HCT116 (cell line): ENCODE data around the gene GALNS. TPM values are rescaled to one million over a fixed set of nuclear protein-coding genes. Genes with fewer than 3 reads are reported as not detected.

Source experiments
- ATAC-seq: fragments of 200-7000 bp; cut with Tn5 transposase; 2 replicates; pipeline ENCODE4 v1.9.1; 2020; ENCODE audit warnings: mild to moderate bottlenecking, moderate library complexity
- BruUV-seq: library from RNA; stranded (reverse); fragments of 400-500 nt; replicated peaks from 2 replicates; lab custom pipeline; 2021; lab: Mats Ljungman, UMichigan
- CTCF ChIA-PET: fragments of 300-600 bp; sonication (Branson Sonifier 250); formaldehyde crosslinking; loops from one replicate; lab custom pipeline; 2021; ENCODE audit warnings: antibody characterized with exemption; lab: Charles Lee
- POLR2A ChIA-PET: fragments of 300-600, 350-600 bp; sonication (Branson Sonifier 250); formaldehyde crosslinking; loops from one replicate; lab custom pipeline; 2021; ENCODE audit warnings: antibody characterized with exemption; lab: Charles Lee
- RAD21 ChIA-PET, 2 experiments: fragments of 300-600 bp; sonication (Branson Sonifier 250); formaldehyde crosslinking; loops; one replicate each; lab custom pipeline; 2023; ENCODE audit warnings: low total read pairs in 2 of 2; ENCODE audit not compliant: uncharacterized antibody in 2 of 2, unreplicated experiment in 2 of 2, low non-redundant PET in 1 of 2; lab: Charles Lee
- DNase-seq: peaks from one replicate; pipeline ENCODE4 v3.0.0-alpha.2; 2010; ENCODE audit warnings: low read depth, low spot score
- H2AFZ ChIP-seq: fragments of 200-600 bp; shearing (Covaris generic), sonication (generic); 2 replicates; pipeline ENCODE4 v1.6.1; 2017; ENCODE audit warnings: low read depth, mixed run types, mixed read lengths, antibody characterized with exemption, low read length; ENCODE audit not compliant: poor library complexity, severe bottlenecking
- H3K27ac ChIP-seq: 2 replicates; pipeline ENCODE4 v1.5.1; 2012; ENCODE audit warnings: low read depth, low read length
- H3K27me3 ChIP-seq: fragments of 200-600 bp; sonication (generic); 2 replicates; pipeline ENCODE4 v1.6.1; 2016; ENCODE audit warnings: mixed run types, low read length, mixed read lengths; ENCODE audit not compliant: insufficient read depth
- H3K36me3 ChIP-seq, 2 experiments: fragments of 200-500 bp in 1 of 2; fragments of 200-600 bp in 1 of 2; sonication (Bioruptor generic) in 1 of 2; sonication (generic) in 1 of 2; 2 replicates each; pipeline versions ENCODE4 v1.5.1 to v1.6.1; 2014 to 2016; ENCODE audit warnings: low read length in 2 of 2, inconsistent platforms in 1 of 2, mixed read lengths in 1 of 2, mixed run types in 1 of 2; ENCODE audit not compliant: insufficient read depth in 2 of 2, control insufficient read depth in 1 of 2
- H3K4me1 ChIP-seq, 2 experiments: fragments of 200-600 bp in 1 of 2; sonication (generic) in 1 of 2; 2 replicates each; pipeline versions ENCODE4 v1.5.1 to v1.6.1; 2012 to 2017; ENCODE audit warnings: low read length in 2 of 2, inconsistent platforms in 1 of 2, mild to moderate bottlenecking in 1 of 2, mixed read lengths in 1 of 2, mixed run types in 1 of 2, moderate library complexity in 1 of 2; ENCODE audit not compliant: insufficient read depth in 2 of 2, control insufficient read depth in 1 of 2
- H3K4me2 ChIP-seq: fragments of 200-600 bp; sonication (generic); 2 replicates; pipeline ENCODE4 v1.6.1; 2017; ENCODE audit warnings: mixed run types, low read length, mixed read lengths
- H3K4me3 ChIP-seq, 2 experiments: fragments of 200-600 bp in 1 of 2; sonication (generic) in 1 of 2; replicated peaks in 1 of 2; 2 replicates each; pipeline ENCODE4 v1.5.1; 2011 to 2016; ENCODE audit warnings: low read length in 2 of 2, control low read depth in 1 of 2, low read depth in 1 of 2, mild to moderate bottlenecking in 1 of 2, mixed read lengths in 1 of 2, mixed run types in 1 of 2
- H3K79me2 ChIP-seq: fragments of 200-600 bp; sonication (generic); 2 replicates; pipeline ENCODE4 v1.6.1; 2017; ENCODE audit warnings: mild to moderate bottlenecking, mixed run types, low read length, moderate library complexity, mixed read lengths; ENCODE audit not compliant: insufficient read depth
- H3K9ac ChIP-seq: fragments of 200-600 bp; sonication (generic); 2 replicates; pipeline ENCODE4 v1.6.1; 2016; ENCODE audit warnings: low read length, mixed read lengths
- H3K9me2 ChIP-seq: fragments of 200-600 bp; sonication (generic), shearing (Covaris generic); 2 replicates; pipeline ENCODE4 v1.6.1; 2017; ENCODE audit warnings: mixed run types, mild to moderate bottlenecking, moderate library complexity; ENCODE audit not compliant: insufficient read depth
- H3K9me3 ChIP-seq, 2 experiments: fragments of 200-500 bp in 1 of 2; fragments of 200-600 bp in 1 of 2; sonication (Bioruptor generic) in 1 of 2; sonication (generic) in 1 of 2; 2 replicates each; pipeline ENCODE4 v1.6.1; 2014 to 2017; ENCODE audit warnings: low read length in 2 of 2, mixed read lengths in 2 of 2, inconsistent platforms in 1 of 2, low read depth in 1 of 2, mild to moderate bottlenecking in 1 of 2, mixed run types in 1 of 2, moderate library complexity in 1 of 2; ENCODE audit not compliant: control insufficient read depth in 1 of 2, insufficient read depth in 1 of 2
- H4K20me1 ChIP-seq: fragments of 200-600 bp; sonication (generic), shearing (Covaris generic); 2 replicates; pipeline ENCODE4 v1.6.1; 2017; ENCODE audit warnings: mixed run types, mild to moderate bottlenecking, moderate library complexity; ENCODE audit not compliant: insufficient read depth
- ATF3 ChIP-seq: IDR thresholded peaks from 2 replicates; pipeline ENCODE4 v1.6.1; 2012
- CBX3 ChIP-seq: IDR thresholded peaks from 2 replicates; pipeline ENCODE4 v1.6.1; 2012; ENCODE audit warnings: low read depth
- EZH2phosphoT487 ChIP-seq: fragments of 200-600 bp; IDR thresholded peaks from 2 replicates; pipeline ENCODE4 v1.6.1; 2018; ENCODE audit warnings: antibody characterized with exemption, borderline replicate concordance
- SIN3A ChIP-seq: IDR thresholded peaks from 2 replicates; pipeline ENCODE4 v1.6.1; 2012; ENCODE audit warnings: low read depth
- YY1 ChIP-seq: IDR thresholded peaks from 2 replicates; pipeline ENCODE4 v1.6.1; 2011; ENCODE audit warnings: low read length, low read depth, moderate library complexity, mild to moderate bottlenecking; ENCODE audit not compliant: insufficient replicate concordance; ENCODE audit errors: extremely low read depth
- ZBTB33 ChIP-seq: IDR thresholded peaks from 2 replicates; pipeline ENCODE4 v1.6.1; 2011; ENCODE audit warnings: mild to moderate bottlenecking, low read length, moderate library complexity; ENCODE audit not compliant: insufficient replicate concordance; ENCODE audit errors: extremely low read depth
- ZNF274 ChIP-seq: fragments of 200-500 bp; sonication (Bioruptor generic); IDR thresholded peaks from 2 replicates; pipeline ENCODE4 v1.6.1; 2014; ENCODE audit warnings: mild to moderate bottlenecking, low read depth, low read length, inconsistent platforms
- intact Hi-C: fragments of 100-400 bp; cut with micrococcal nuclease; formaldehyde crosslinking; loops from 2 replicates; pipeline ENCODE4 v1.10.0; 2022
- total RNA-seq: library from RNA; stranded (reverse); gene quantifications from one replicate; pipeline ENCODE4 v1.2.1, GENCODE V29; 2021; ENCODE audit not compliant: unreplicated experiment
- TF ChIP-seq, protein P1 (sequence below): IDR thresholded peaks from 2 replicates; pipeline ENCODE4 v1.6.1; 2012; ENCODE audit warnings: low read depth

The GALNS gene
- total RNA-seq, 1 experiment from 2014 or later = 44.6 TPM

DNA sequence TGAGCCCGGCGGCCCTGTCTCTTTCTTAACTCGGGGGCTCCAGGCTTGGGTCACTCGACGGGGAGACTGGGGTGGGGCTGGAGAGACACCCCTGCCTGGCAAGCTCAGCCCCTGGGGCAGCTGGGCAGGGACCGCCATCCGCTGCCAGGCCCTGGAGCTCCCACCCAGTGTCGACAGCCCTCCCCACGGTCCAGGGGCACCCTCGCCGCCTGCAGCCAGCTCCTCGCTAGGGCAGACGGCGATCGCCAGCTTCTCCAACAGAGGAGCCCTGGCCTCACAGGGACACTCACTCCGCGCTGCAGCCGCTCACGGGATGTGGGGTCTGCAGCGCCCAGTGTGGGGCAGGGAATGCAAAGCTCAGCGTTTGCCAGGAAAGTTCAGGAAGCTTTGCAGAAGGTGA lies 29.0 kb downstream of the GALNS start:
- POLR2A ChIA-PET = no interaction called here
- no peaks in the 10 kb centered on the region for H4K20me1 ChIP-seq
- H3K4me1 ChIP-seq = peaks cover 0 to 4% of the 10 kb centered on the region in 2 experiments; a peak in 1 of 4 replicates
- no peaks in the 10 kb centered on the region for H3K36me3 ChIP-seq
- H3K4me3 ChIP-seq = no peak overlapping the region
- ATAC-seq = no peak
- no peaks in the 10 kb centered on the region for H3K27me3 ChIP-seq
- TF ChIP-seq ZBTB33 (no peak), CBX3 (no peak), ZNF274 (no peak), ATF3 (no peak), EZH2phosphoT487 (no peak), SIN3A (no peak), YY1 (no peak)
- TF ChIP-seq, protein P1, sequence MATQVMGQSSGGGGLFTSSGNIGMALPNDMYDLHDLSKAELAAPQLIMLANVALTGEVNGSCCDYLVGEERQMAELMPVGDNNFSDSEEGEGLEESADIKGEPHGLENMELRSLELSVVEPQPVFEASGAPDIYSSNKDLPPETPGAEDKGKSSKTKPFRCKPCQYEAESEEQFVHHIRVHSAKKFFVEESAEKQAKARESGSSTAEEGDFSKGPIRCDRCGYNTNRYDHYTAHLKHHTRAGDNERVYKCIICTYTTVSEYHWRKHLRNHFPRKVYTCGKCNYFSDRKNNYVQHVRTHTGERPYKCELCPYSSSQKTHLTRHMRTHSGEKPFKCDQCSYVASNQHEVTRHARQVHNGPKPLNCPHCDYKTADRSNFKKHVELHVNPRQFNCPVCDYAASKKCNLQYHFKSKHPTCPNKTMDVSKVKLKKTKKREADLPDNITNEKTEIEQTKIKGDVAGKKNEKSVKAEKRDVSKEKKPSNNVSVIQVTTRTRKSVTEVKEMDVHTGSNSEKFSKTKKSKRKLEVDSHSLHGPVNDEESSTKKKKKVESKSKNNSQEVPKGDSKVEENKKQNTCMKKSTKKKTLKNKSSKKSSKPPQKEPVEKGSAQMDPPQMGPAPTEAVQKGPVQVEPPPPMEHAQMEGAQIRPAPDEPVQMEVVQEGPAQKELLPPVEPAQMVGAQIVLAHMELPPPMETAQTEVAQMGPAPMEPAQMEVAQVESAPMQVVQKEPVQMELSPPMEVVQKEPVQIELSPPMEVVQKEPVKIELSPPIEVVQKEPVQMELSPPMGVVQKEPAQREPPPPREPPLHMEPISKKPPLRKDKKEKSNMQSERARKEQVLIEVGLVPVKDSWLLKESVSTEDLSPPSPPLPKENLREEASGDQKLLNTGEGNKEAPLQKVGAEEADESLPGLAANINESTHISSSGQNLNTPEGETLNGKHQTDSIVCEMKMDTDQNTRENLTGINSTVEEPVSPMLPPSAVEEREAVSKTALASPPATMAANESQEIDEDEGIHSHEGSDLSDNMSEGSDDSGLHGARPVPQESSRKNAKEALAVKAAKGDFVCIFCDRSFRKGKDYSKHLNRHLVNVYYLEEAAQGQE = no peak
- TF ChIP-seq, all 23 proteins: peak for 0
- H3K9ac ChIP-seq = no peak overlapping the region
- ChIA-PET RAD21 (no interaction called here), CTCF (no interaction called here)
- H3K9me3 ChIP-seq = no peaks in the 10 kb centered on the region
- no TSS peak for BruUV-seq
- no peak for DNase-seq
- H3K27ac ChIP-seq = no peak overlapping the region
- H2AFZ ChIP-seq = no peak overlapping the region
- no peaks in the 10 kb centered on the region for H3K79me2 ChIP-seq
- H3K4me2 ChIP-seq = no peak overlapping the region
- intact Hi-C loops = no loop called here
- no peaks in the 10 kb centered on the region for H3K9me2 ChIP-seq
